Small intestine (tissue), 7 donors: Measurements from ENCODE around the gene FBXL16. TPM values are rescaled to one million over a fixed set of nuclear protein-coding genes. Genes with fewer than 3 reads are reported as not detected.

Experiments used
- DNase-seq, 2 donors: peaks; one replicate each; pipeline versions ENCODE4 v3.0.0 to v3.0.0-alpha.2; 2013
- FAIRE-seq: peaks from 2 replicates; lab custom pipeline; 2012; peaks lifted over from hg19 to GRCh38; lab: Jason Lieb, UNC
- H3K27ac ChIP-seq, 3 donors: one replicate each; pipeline ENCODE4 v1.5.1; 2013; ENCODE audit warnings: low read length in 2 of 3, mild to moderate bottlenecking in 2 of 3, control low read depth in 1 of 3, inconsistent platforms in 1 of 3, low read depth in 1 of 3, moderate library complexity in 1 of 3
- H3K27me3 ChIP-seq, 3 donors: one replicate each; pipeline ENCODE4 v1.6.1; 2013; ENCODE audit warnings: low read length in 3 of 3, inconsistent platforms in 1 of 3; ENCODE audit not compliant: control insufficient read depth in 3 of 3, insufficient read depth in 3 of 3
- H3K36me3 ChIP-seq, 3 donors: one replicate each; pipeline ENCODE4 v1.6.1; 2013; ENCODE audit warnings: low read length in 3 of 3, inconsistent platforms in 1 of 3, low read depth in 1 of 3, mild to moderate bottlenecking in 1 of 3, moderate library complexity in 1 of 3; ENCODE audit not compliant: control insufficient read depth in 3 of 3, insufficient read depth in 2 of 3
- H3K4me1 ChIP-seq, 3 donors: one replicate each; pipeline ENCODE4 v1.6.1; 2013; ENCODE audit warnings: low read length in 2 of 3, inconsistent platforms in 1 of 3, low read depth in 1 of 3, mild to moderate bottlenecking in 1 of 3, moderate library complexity in 1 of 3; ENCODE audit not compliant: control insufficient read depth in 3 of 3, insufficient read depth in 2 of 3
- H3K4me3 ChIP-seq, 3 donors: one replicate each; pipeline ENCODE4 v1.5.1; 2013; ENCODE audit warnings: low read length in 3 of 3, control low read depth in 1 of 3, inconsistent platforms in 1 of 3, low read depth in 1 of 3, mild to moderate bottlenecking in 1 of 3, moderate library complexity in 1 of 3
- H3K9me3 ChIP-seq, 2 donors: one replicate each; pipeline ENCODE4 v1.6.1; 2013; ENCODE audit warnings: low read depth in 1 of 2, low read length in 1 of 2; ENCODE audit not compliant: control insufficient read depth in 2 of 2, insufficient read depth in 1 of 2
- WGBS, 3 donors: extraction: QIAGEN DNeasy Blood & Tissue Kit; methylation state at CpG; one replicate each; pipeline ENCODE4 v1.1.7; 2013; 5-methylcytosine and 5-hydroxymethylcytosine counted together
- polyA plus RNA-seq, 4 donors: library from polyadenylated mRNA; stranded (reverse) in 3 of 4; unstranded in 1 of 4; fragments of 200-250 nt in 3 of 4; fragments of 120-200 nt in 1 of 4; gene quantifications; one replicate each; pipeline versions ENCODE4 v1.2.1 to v1.2.3, GENCODE V29; 2013
- donor health status: healthy with polysubstance abuse.
- donor health status: control.
- donor health status: control.
- donor health status: Bipolar disorder and iron deficiency.
- donor health status: healthy.

The FBXL16 gene
- polyA plus RNA-seq, 4 donors = 0.81 to 3.4 (median 1.2) TPM

DNA sequence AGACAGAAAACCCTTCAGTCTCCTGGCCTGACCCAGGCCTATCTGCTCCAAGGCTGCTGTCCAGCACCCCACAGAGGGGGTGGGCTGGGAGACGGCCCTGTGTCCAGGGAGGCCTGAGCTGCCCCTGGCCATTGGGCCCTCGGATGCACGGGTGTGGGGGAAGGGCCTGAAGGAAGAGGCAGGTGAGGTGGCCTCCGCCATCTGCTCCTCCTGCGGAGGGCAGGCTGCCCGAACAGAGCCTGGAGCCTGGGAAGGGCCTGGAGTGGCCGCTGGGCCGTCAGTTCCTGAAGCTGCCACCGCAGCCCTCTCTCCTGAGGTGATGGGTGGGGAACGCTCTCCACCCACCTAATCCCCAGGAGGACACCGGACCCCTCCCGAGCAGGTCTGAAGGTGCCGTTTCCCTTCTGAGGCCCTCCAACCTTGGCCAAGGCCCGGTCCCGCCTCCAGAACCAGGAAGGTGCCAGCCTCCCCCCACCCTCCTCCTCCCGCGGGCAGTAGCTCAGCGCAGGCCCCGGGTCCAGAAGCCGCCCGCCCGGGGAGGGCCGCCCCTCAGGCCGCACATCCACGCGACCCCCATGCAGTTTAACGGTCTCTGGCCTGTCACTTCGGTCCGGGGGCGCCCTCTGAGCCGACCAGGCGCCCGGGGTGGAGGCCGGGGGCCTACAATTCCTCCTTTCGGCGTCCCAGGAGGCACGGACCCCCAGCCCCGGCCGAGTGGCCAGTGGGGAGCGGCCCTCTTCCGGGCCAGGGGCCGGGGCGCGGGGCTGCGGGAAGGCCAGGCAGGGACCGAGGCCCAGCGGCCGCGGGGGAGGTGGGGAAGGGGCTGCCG, 835 bp downstream of the FBXL16 start:
- H3K9me3 ChIP-seq = no peaks in the 10 kb centered on the region
- no peak overlapping the region for H3K27ac ChIP-seq
- no peaks in the 10 kb centered on the region for H3K36me3 ChIP-seq
- peak overlapping the region in 1 of 3 donors; percentile 7 for H3K4me3 ChIP-seq
- H3K4me1 ChIP-seq = no peaks in the 10 kb centered on the region
- H3K27me3 ChIP-seq = peaks cover 29 to 87% (median 54%) of the 10 kb centered on the region in 3 donors
- no peak for FAIRE-seq
- no peak for DNase-seq
- 10 to 12% (median 11%) methylated on average over 37 to 50 of the region's 50 CpGs for WGBS, 3 donors

DNA sequence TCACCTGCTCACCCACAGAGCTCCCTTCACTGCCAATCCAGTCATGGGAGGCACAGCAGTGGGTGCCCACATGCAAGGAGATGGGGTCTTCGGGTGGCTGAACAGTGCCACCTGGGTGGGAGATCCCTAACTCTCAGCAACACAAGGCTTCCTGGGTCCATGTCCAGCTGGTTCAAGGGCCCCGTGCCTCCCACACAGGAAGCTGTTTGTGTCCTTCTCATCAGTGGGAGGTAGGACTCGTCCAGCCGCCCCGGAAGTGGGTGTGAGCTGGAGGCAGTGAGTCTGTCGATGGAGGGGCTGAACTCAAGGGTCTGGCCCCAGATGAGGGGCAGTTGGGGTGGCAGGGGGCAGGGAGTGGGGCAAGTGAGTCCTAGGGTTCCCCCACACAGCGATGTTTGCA, 1.6 kb downstream of the FBXL16 start:
- DNase-seq (no peak), FAIRE-seq (no peak)
- WGBS, 3 donors = 66 to 70% (median 70%) methylated on average over 7 of the region's 7 CpGs
- Histone ChIP-seq H3K4me1 (no peaks in the 10 kb centered on the region), H3K27ac (no peak overlapping the region), H3K9me3 (no peaks in the 10 kb centered on the region), H3K36me3 (no peaks in the 10 kb centered on the region), H3K27me3 (peaks cover 28 to 87% (median 52%) of the 10 kb centered on the region in 3 donors), H3K4me3 (no peak overlapping the region)

DNA sequence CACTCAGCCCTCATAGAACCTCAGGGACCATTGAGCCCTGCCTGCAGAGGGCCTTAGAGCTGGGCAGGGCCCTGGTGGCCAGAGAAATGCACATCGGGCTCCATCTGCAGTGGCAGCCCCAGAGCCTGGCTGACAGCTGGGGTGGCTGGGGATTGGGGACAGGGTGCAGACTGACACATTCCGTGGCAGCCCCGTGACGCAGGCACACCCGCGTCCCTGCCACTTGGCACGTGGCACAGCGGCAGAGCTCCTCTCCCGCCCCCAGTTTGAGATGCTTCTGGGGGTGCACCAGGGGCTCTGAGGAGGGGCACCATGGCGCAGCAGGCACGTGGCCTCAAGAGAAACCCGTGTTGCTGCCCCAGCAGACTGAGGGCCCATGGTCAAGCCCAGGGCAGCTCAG, 2.2 kb downstream of the FBXL16 start:
- Histone ChIP-seq H3K27me3 (peaks cover 28 to 86% (median 48%) of the 10 kb centered on the region in 3 donors), H3K9me3 (no peaks in the 10 kb centered on the region)

DNA sequence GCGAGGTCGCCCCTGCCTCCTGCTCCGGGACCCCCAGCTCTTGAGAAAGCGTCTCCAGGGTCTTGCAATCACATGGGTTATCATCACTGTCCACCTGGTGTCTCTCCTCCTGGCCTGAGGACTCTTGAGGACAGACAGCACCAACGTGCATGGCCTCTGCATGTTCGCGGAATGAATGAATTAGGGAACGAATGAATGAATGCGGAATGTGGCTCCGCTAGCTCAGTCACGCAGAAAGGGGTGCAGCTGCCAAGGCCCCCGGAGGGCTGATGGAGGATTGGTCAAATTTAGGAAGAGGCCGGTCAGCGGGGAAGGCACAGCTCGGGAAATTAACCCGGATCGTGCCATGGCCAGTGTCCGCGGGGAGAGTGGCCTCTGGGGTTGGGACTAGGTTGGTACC, 3.3 kb downstream of the FBXL16 start:
- FAIRE-seq (no peak), DNase-seq (no peak)
- no peaks in the 10 kb centered on the region for H3K4me1 ChIP-seq
- H3K27ac ChIP-seq = no peak overlapping the region
- H3K4me3 ChIP-seq = no peak overlapping the region
- peaks cover 28 to 80% (median 40%) of the 10 kb centered on the region in 3 donors for H3K27me3 ChIP-seq
- no peaks in the 10 kb centered on the region for H3K36me3 ChIP-seq
- 82 to 85% (median 84%) methylated on average over 19 of the region's 19 CpGs for WGBS, 3 donors
- no peaks in the 10 kb centered on the region for H3K9me3 ChIP-seq

More for the DNA sequence above, 2.2 kb downstream of the FBXL16 start:
- 59 to 79% (median 60%) methylated on average over 12 of the region's 12 CpGs for WGBS, 3 donors
- FAIRE-seq (no peak), DNase-seq (no peak)
- Histone ChIP-seq H3K4me3 (no peak overlapping the region), H3K36me3 (no peaks in the 10 kb centered on the region), H3K27ac (no peak overlapping the region), H3K4me1 (no peaks in the 10 kb centered on the region)

DNA sequence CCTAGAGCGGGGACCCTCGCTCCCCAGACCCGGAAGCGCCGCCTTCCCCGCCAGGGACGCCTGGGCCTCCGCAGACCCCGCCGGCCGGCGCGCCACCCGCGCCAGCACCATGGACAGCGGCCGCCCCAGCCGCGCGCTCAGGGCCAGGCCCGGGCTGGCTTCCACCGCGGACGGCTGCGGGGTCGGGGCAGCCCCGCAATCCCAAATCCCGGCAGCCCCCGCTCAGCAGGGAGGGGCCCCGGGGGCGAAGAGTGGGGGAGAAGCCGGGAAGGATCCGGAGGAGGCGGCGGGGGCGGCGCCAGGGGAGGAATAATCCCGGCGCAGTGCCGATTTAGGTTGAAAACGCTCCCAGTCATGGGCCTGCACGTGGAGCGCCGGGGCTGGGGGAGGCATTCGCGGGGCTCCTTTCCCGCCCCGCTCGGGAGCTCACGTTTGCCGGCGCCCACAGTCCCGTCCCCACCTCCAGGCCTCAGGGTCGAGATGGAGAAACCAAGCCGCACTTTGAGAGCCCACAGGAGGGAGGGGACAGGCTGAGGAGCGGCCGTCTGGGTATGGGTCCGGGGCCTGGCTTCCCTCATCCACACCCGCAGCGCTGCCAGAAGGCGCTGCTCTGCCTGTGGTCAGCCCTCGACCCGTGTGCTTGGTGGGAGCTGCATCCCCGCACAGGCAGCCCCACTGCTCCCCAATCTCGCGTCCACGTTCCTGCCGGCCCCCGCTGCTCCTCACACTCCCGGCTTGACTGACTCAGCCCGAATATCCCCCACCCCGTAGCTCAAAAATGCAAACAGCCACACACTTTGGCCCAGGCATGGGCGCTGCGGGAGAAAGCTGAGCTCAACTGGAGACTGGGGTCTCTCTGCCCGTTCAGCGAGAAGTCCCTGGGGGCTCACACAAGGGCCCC, 4.7 kb downstream of the FBXL16 start:
- no peaks in the 10 kb centered on the region for H3K9me3 ChIP-seq
- WGBS, 3 donors = 7% methylated on average over 73 to 76 of the region's 76 CpGs
- no peak overlapping the region for H3K27ac ChIP-seq
- H3K4me3 ChIP-seq = no peak overlapping the region
- H3K36me3 ChIP-seq = no peaks in the 10 kb centered on the region
- DNase-seq (peak in 1 of 2 donors; percentile 73), FAIRE-seq (no peak)
- peaks cover 22 to 76% (median 31%) of the 10 kb centered on the region in 3 donors for H3K27me3 ChIP-seq
- H3K4me1 ChIP-seq = peaks cover 0 to under 1% (median 0%) of the 10 kb centered on the region in 3 donors

DNA sequence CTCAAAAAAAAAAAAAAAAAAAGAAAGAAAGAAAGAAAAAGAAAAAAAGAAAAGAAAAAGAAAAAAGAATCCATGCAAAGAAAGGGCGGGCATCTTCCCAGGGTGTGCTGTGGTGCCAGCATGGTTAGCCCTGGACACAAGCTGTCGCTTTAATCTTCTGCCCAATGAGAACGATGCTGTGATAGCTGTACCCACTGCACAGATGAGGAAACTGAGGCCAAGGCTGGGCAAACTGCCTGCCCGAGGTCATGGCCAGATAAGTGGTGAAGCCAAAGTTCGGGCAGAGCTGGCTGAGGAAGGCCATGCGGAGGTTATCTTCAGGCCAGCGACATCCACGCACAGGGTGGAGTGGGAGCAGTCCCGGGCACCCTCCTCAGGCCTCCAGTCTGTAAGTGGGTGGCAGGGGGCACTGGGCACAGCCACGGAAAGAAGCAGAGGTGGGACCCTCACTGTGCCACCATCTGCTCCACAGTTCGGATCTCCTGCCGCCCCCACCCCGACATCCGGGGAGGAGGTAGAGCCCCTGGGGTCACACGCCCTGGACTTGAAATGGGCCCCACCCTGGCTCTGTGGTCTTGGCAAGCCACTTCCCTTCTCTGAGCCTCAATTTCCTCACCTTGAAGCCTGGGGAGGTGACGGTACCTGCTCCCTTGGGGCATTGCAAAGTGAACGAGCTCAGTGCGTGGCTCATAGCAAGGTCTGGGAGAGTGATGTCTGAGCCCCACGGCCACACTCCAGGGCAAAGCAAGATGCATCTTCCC, 6.5 kb downstream of the FBXL16 start:
- H3K27me3 ChIP-seq = peaks cover 18 to 83% (median 27%) of the 10 kb centered on the region in 3 donors
- H3K4me1 ChIP-seq = peaks cover 0 to 14% (median 3%) of the 10 kb centered on the region in 3 donors
- no peak for FAIRE-seq

DNA sequence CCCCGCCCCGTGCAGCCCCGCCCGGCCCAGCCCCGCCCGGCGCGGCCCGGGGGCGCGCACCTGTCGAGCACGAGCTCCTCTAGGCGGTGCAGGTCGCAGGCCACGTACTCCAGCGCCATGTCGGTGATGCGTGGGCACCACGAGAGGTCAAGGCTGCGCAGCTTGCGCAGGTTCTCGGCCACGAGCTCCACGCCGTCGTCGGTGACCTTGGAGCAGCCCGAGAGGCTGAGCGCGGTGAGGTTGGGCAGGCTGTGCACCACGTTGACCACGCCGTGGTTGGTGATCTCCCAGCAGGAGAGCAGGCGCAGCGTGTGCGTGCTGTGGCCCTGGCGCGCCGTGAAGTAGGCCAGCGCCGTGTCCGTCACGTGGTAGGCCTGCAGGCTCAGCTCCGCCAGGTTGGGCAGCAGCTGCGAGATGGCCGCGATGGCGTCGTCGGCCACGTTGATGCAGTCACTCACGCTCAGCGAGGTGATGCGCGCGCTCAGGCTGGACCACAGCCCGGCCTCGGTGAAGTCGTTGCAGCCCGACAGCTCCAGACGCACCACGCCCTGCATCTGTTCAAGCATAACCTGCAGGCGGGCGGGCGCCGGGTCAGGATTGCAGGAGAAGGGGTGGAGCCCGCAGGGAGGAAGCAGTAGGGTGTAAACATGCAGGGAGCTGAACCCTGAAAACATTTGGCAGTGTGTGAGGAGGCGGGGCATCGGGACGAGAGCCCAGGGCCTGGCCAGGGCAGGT, 10.1 kb downstream of the FBXL16 start:
- H3K27ac ChIP-seq = peak overlapping the region in 1 of 3 donors; percentile 87
- FAIRE-seq (no peak), DNase-seq (peak; percentile 56 to 90)
- H3K4me3 ChIP-seq = peak overlapping the region in 2 of 3 donors; percentile 19 to 28
- 0 to 2% (median 1%) methylated on average over 60 to 71 of the region's 71 CpGs for WGBS, 3 donors
- peaks cover 3 to 73% (median 7%) of the 10 kb centered on the region in 3 donors for H3K27me3 ChIP-seq
- H3K36me3 ChIP-seq = no peaks in the 10 kb centered on the region
- H3K9me3 ChIP-seq = no peaks in the 10 kb centered on the region
- peaks cover 0 to 14% (median 3%) of the 10 kb centered on the region in 3 donors for H3K4me1 ChIP-seq

More for the DNA sequence above, 6.5 kb downstream of the FBXL16 start:
- H3K36me3 ChIP-seq = no peaks in the 10 kb centered on the region
- no peak overlapping the region for H3K4me3 ChIP-seq
- H3K9me3 ChIP-seq = no peaks in the 10 kb centered on the region
- no peak for DNase-seq
- WGBS, 3 donors = 59 to 65% (median 60%) methylated on average over 19 of the region's 19 CpGs
- no peak overlapping the region for H3K27ac ChIP-seq
